HCT116 (cell line): Measurements from ENCODE around the gene RNF182. TPM values are rescaled to one million over a fixed set of nuclear protein-coding genes. Genes with fewer than 3 reads are reported as not detected.

Experiments
- ATAC-seq: fragments of 200-7000 bp; cut with Tn5 transposase; 2 replicates; pipeline ENCODE4 v1.9.1; 2020; ENCODE audit warnings: mild to moderate bottlenecking, moderate library complexity
- BruUV-seq: library from RNA; stranded (reverse); fragments of 400-500 nt; replicated peaks from 2 replicates; lab custom pipeline; 2021; lab: Mats Ljungman, UMichigan
- CTCF ChIA-PET: fragments of 300-600 bp; sonication (Branson Sonifier 250); formaldehyde crosslinking; loops from one replicate; lab custom pipeline; 2021; ENCODE audit warnings: antibody characterized with exemption; lab: Charles Lee
- POLR2A ChIA-PET: fragments of 300-600, 350-600 bp; sonication (Branson Sonifier 250); formaldehyde crosslinking; loops from one replicate; lab custom pipeline; 2021; ENCODE audit warnings: antibody characterized with exemption; lab: Charles Lee
- RAD21 ChIA-PET, 2 experiments: fragments of 300-600 bp; sonication (Branson Sonifier 250); formaldehyde crosslinking; loops; one replicate each; lab custom pipeline; 2023; ENCODE audit warnings: low total read pairs in 2 of 2; ENCODE audit not compliant: uncharacterized antibody in 2 of 2, unreplicated experiment in 2 of 2, low non-redundant PET in 1 of 2; lab: Charles Lee
- DNase-seq: peaks from one replicate; pipeline ENCODE4 v3.0.0-alpha.2; 2010; ENCODE audit warnings: low read depth, low spot score
- H2AFZ ChIP-seq: fragments of 200-600 bp; shearing (Covaris generic), sonication (generic); 2 replicates; pipeline ENCODE4 v1.6.1; 2017; ENCODE audit warnings: low read depth, mixed run types, mixed read lengths, antibody characterized with exemption, low read length; ENCODE audit not compliant: poor library complexity, severe bottlenecking
- H3K27ac ChIP-seq: 2 replicates; pipeline ENCODE4 v1.5.1; 2012; ENCODE audit warnings: low read depth, low read length
- H3K27me3 ChIP-seq: fragments of 200-600 bp; sonication (generic); 2 replicates; pipeline ENCODE4 v1.6.1; 2016; ENCODE audit warnings: mixed run types, low read length, mixed read lengths; ENCODE audit not compliant: insufficient read depth
- H3K36me3 ChIP-seq, 2 experiments: fragments of 200-500 bp in 1 of 2; fragments of 200-600 bp in 1 of 2; sonication (Bioruptor generic) in 1 of 2; sonication (generic) in 1 of 2; 2 replicates each; pipeline versions ENCODE4 v1.5.1 to v1.6.1; 2014 to 2016; ENCODE audit warnings: low read length in 2 of 2, inconsistent platforms in 1 of 2, mixed read lengths in 1 of 2, mixed run types in 1 of 2; ENCODE audit not compliant: insufficient read depth in 2 of 2, control insufficient read depth in 1 of 2
- H3K4me1 ChIP-seq, 2 experiments: fragments of 200-600 bp in 1 of 2; sonication (generic) in 1 of 2; 2 replicates each; pipeline versions ENCODE4 v1.5.1 to v1.6.1; 2012 to 2017; ENCODE audit warnings: low read length in 2 of 2, inconsistent platforms in 1 of 2, mild to moderate bottlenecking in 1 of 2, mixed read lengths in 1 of 2, mixed run types in 1 of 2, moderate library complexity in 1 of 2; ENCODE audit not compliant: insufficient read depth in 2 of 2, control insufficient read depth in 1 of 2
- H3K4me2 ChIP-seq: fragments of 200-600 bp; sonication (generic); 2 replicates; pipeline ENCODE4 v1.6.1; 2017; ENCODE audit warnings: mixed run types, low read length, mixed read lengths
- H3K4me3 ChIP-seq, 2 experiments: fragments of 200-600 bp in 1 of 2; sonication (generic) in 1 of 2; replicated peaks in 1 of 2; 2 replicates each; pipeline ENCODE4 v1.5.1; 2011 to 2016; ENCODE audit warnings: low read length in 2 of 2, control low read depth in 1 of 2, low read depth in 1 of 2, mild to moderate bottlenecking in 1 of 2, mixed read lengths in 1 of 2, mixed run types in 1 of 2
- H3K79me2 ChIP-seq: fragments of 200-600 bp; sonication (generic); 2 replicates; pipeline ENCODE4 v1.6.1; 2017; ENCODE audit warnings: mild to moderate bottlenecking, mixed run types, low read length, moderate library complexity, mixed read lengths; ENCODE audit not compliant: insufficient read depth
- H3K9ac ChIP-seq: fragments of 200-600 bp; sonication (generic); 2 replicates; pipeline ENCODE4 v1.6.1; 2016; ENCODE audit warnings: low read length, mixed read lengths
- H3K9me2 ChIP-seq: fragments of 200-600 bp; sonication (generic), shearing (Covaris generic); 2 replicates; pipeline ENCODE4 v1.6.1; 2017; ENCODE audit warnings: mixed run types, mild to moderate bottlenecking, moderate library complexity; ENCODE audit not compliant: insufficient read depth
- H3K9me3 ChIP-seq, 2 experiments: fragments of 200-500 bp in 1 of 2; fragments of 200-600 bp in 1 of 2; sonication (Bioruptor generic) in 1 of 2; sonication (generic) in 1 of 2; 2 replicates each; pipeline ENCODE4 v1.6.1; 2014 to 2017; ENCODE audit warnings: low read length in 2 of 2, mixed read lengths in 2 of 2, inconsistent platforms in 1 of 2, low read depth in 1 of 2, mild to moderate bottlenecking in 1 of 2, mixed run types in 1 of 2, moderate library complexity in 1 of 2; ENCODE audit not compliant: control insufficient read depth in 1 of 2, insufficient read depth in 1 of 2
- H4K20me1 ChIP-seq: fragments of 200-600 bp; sonication (generic), shearing (Covaris generic); 2 replicates; pipeline ENCODE4 v1.6.1; 2017; ENCODE audit warnings: mixed run types, mild to moderate bottlenecking, moderate library complexity; ENCODE audit not compliant: insufficient read depth
- ELF1 ChIP-seq: IDR thresholded peaks from 2 replicates; pipeline ENCODE4 v1.6.1; 2012; ENCODE audit warnings: low read depth, borderline replicate concordance
- SP1 ChIP-seq: IDR thresholded peaks from 2 replicates; pipeline ENCODE4 v1.6.1; 2012; ENCODE audit warnings: low read depth
- SRF ChIP-seq: IDR thresholded peaks from 2 replicates; pipeline ENCODE4 v1.6.1; 2012; ENCODE audit warnings: low read depth
- TCF7L2 ChIP-seq: IDR thresholded peaks from 2 replicates; pipeline ENCODE4 v1.7.0; 2011; ENCODE audit warnings: borderline replicate concordance, inconsistent platforms; ENCODE audit not compliant: insufficient read depth, insufficient read length; ENCODE audit errors: extremely low read depth
- ZNF274 ChIP-seq: fragments of 200-500 bp; sonication (Bioruptor generic); IDR thresholded peaks from 2 replicates; pipeline ENCODE4 v1.6.1; 2014; ENCODE audit warnings: mild to moderate bottlenecking, low read depth, low read length, inconsistent platforms
- intact Hi-C: fragments of 100-400 bp; cut with micrococcal nuclease; formaldehyde crosslinking; loops from 2 replicates; pipeline ENCODE4 v1.10.0; 2022
- total RNA-seq: library from RNA; stranded (reverse); gene quantifications from one replicate; pipeline ENCODE4 v1.2.1, GENCODE V29; 2021; ENCODE audit not compliant: unreplicated experiment

RNF182 gene
- total RNA-seq, 1 experiment from 2014 or later, result 6.5 TPM

DNA sequence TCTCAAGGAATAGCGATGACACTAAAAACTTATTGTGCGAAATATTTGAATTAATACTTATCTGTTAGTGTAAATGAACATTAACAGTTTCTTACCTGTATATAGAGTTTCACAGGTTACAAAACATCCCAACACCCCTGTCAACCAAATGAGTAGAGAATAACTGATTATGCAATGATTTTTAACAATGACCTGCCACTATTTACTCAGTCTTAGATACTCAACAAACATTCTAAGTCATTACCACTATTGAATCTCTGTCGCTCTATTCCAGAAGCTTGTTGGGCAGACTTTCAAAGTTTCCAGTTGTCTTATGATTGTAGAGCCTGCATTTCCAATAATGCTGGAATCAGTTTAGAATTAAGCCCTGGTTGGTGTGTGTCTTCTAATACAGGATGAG lies 85.5 kb downstream of the RNF182 start:
- Histone ChIP-seq H3K9me3 (no peaks in the 10 kb centered on the region; a peak in 1 of 4 replicates), H3K9me2 (no peaks in the 10 kb centered on the region), H3K4me2 (no peak overlapping the region), H3K27ac (no peak overlapping the region), H3K4me1 (no peaks in the 10 kb centered on the region), H3K36me3 (no peaks in the 10 kb centered on the region), H3K27me3 (no peaks in the 10 kb centered on the region), H4K20me1 (no peaks in the 10 kb centered on the region), H3K79me2 (no peaks in the 10 kb centered on the region), H2AFZ (no peak overlapping the region), H3K9ac (no peak overlapping the region), H3K4me3 (no peak overlapping the region)
- RAD21 ChIA-PET, result no interaction called here
- BruUV-seq, result no TSS peak
- POLR2A ChIA-PET, result no interaction called here
- intact Hi-C loops, result no loop called here
- CTCF ChIA-PET, result no interaction called here
- TF ChIP-seq SRF, result no peak
- DNase-seq (no peak), ATAC-seq (no peak)

DNA sequence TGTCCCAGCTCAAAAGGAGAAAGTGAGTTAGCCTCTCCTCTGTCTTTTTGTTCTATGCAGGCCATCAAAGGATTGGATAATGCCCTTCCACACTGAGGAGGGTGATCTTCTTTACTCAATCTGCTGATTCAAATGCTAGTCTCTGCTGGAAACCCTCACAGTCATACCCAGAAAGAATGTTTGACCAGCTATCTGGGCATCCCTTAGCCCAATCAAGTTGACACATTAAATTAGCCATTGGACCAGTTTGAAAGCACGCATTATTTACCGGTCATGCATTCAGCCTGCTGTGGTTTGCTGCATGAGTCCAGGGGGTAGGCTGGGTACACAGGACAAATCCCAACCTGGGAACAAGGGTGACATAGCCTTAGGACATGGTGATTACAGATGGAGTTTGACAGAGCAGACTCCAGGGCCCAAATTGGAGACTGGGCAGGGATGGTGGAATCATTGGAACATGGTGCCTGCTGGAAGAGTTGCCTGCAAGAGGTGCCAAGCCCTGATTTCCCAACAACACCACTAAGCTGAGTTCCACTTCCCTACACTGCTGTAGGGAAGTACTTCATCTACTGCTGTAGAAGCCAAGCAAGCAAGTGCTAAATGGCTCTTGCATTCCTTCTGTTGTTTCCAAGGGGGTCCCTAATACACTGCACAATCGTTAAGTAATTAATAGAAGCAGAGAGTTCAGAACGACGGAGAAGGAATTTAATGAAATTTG lies 87.7 kb downstream of the RNF182 start:
- no peak overlapping the region for H3K9ac ChIP-seq
- intact Hi-C loops, result no loop called here
- ATAC-seq (no peak), DNase-seq (no peak)
- H3K27ac ChIP-seq, result no peak overlapping the region
- no peaks in the 10 kb centered on the region; a peak in 1 of 4 replicates for H3K9me3 ChIP-seq
- no peaks in the 10 kb centered on the region for H3K36me3 ChIP-seq
- H2AFZ ChIP-seq, result no peak overlapping the region
- RAD21 ChIA-PET, result no interaction called here
- H3K4me3 ChIP-seq, result no peak overlapping the region
- H3K27me3 ChIP-seq, result no peaks in the 10 kb centered on the region
- TF ChIP-seq SP1 (no peak), ELF1 (no peak), TCF7L2 (no peak), ZNF274 (no peak), SRF (no peak)
- TF ChIP-seq, all 23 proteins: peak for 0
- POLR2A ChIA-PET, result no interaction called here
- no TSS peak for BruUV-seq
- H4K20me1 ChIP-seq, result no peaks in the 10 kb centered on the region
- no peak overlapping the region for H3K4me2 ChIP-seq
- no peaks in the 10 kb centered on the region for H3K4me1 ChIP-seq
- CTCF ChIA-PET, result no interaction called here
- no peaks in the 10 kb centered on the region for H3K9me2 ChIP-seq
- no peaks in the 10 kb centered on the region for H3K79me2 ChIP-seq
